ENCODE results near the gene MAPKAPK3. TPM values are rescaled to one million over a fixed set of nuclear protein-coding genes. Genes with fewer than 3 reads are reported as not detected.

MAPKAPK3 gene
- total RNA-seq, 1 donor: 55.2 TPM

GRCh38 chr3:50620420-50620819, 3.5 kb downstream of the MAPKAPK3 start:
- no peak for TF ChIP-seq CTCF (IDR thresholded peaks at IDR 0.05; ENCODE audit: insufficient read depth, low read length)
- H3K4me3 ChIP-seq (ENCODE audit: low read depth, low read length): no peak overlapping the region
- DNase-seq (ENCODE audit: low read depth): no peak

- TF ChIP-seq CTCF (IDR thresholded peaks at IDR 0.05; ENCODE audit: insufficient read depth, low read length): peak; percentile 8
- peak; percentile 30 for DNase-seq (ENCODE audit: low read depth)
These were observed 3.9 kb downstream of the MAPKAPK3 start for GRCh38 chr3:50620820-50621219.

GRCh38 chr3:50622881-50623280, 5.9 kb downstream of the MAPKAPK3 start:
- TF ChIP-seq CTCF (IDR thresholded peaks at IDR 0.05; ENCODE audit: insufficient read depth, low read length): no peak

More at GRCh38 chr3:50620820-50621219, 3.9 kb downstream of the MAPKAPK3 start:
- H3K4me3 ChIP-seq (ENCODE audit: low read depth, low read length): no peak overlapping the region

GRCh38 chr3:50623840-50624474, 7.0 kb downstream of the MAPKAPK3 start:
- no peak for TF ChIP-seq CTCF (IDR thresholded peaks at IDR 0.05; ENCODE audit: insufficient read depth, low read length)
- DNase-seq (ENCODE audit: low read depth): no peak
- no peak overlapping the region for H3K4me3 ChIP-seq (ENCODE audit: low read depth, low read length)

More at GRCh38 chr3:50622881-50623280, 5.9 kb downstream of the MAPKAPK3 start:
- H3K4me3 ChIP-seq (ENCODE audit: low read depth, low read length): no peak overlapping the region
- DNase-seq (ENCODE audit: low read depth): no peak

- TF ChIP-seq CTCF (IDR thresholded peaks at IDR 0.05; ENCODE audit: insufficient read depth, low read length): no peak
- no peak overlapping the region for H3K4me3 ChIP-seq (ENCODE audit: low read depth, low read length)
- DNase-seq (ENCODE audit: low read depth): no peak
These were observed 7.7 kb downstream of the MAPKAPK3 start for GRCh38 chr3:50624634-50625033.

- no peak for DNase-seq (ENCODE audit: low read depth)
- TF ChIP-seq CTCF (IDR thresholded peaks at IDR 0.05; ENCODE audit: insufficient read depth, low read length): no peak
These were observed 8.6 kb downstream of the MAPKAPK3 start for GRCh38 chr3:50625231-50626182.

More at GRCh38 chr3:50625231-50626182, 8.6 kb downstream of the MAPKAPK3 start:
- H3K4me3 ChIP-seq (ENCODE audit: low read depth, low read length): no peak overlapping the region

All from fibroblast of the aortic adventitia (primary cell).